GM12878 (cell line): ENCODE data around the gene NR3C1. TPM values are rescaled to one million over a fixed set of nuclear protein-coding genes. Genes with fewer than 3 reads are reported as not detected.

Experiments used
- ATAC-seq: fragments of 200-7000 bp; cut with Tn5 transposase; 3 replicates; pipeline ENCODE4 v1.9.1; 2020; ENCODE audit warnings: mild to moderate bottlenecking, moderate library complexity
- BruUV-seq: library from RNA; stranded (reverse); fragments of 400-500 nt; replicated peaks from 2 replicates; lab custom pipeline; 2021; lab: Mats Ljungman, UMichigan
- CTCF ChIA-PET: fragments of 300-600 bp; sonication (Branson Sonifier 250); formaldehyde crosslinking; extraction: SDS; loops from one replicate; lab custom pipeline; 2021; ENCODE audit warnings: inconsistent platforms; lab: Yijun Ruan, JAX
- POLR2A ChIA-PET: fragments of 350-600 bp; formaldehyde crosslinking; extraction: SDS; loops from one replicate; lab custom pipeline; 2021; ENCODE audit warnings: inconsistent platforms; lab: Charles Lee
- RAD21 ChIA-PET: fragments of 300-600 bp; sonication (Branson Sonifier 250); formaldehyde crosslinking; loops from one replicate; lab custom pipeline; 2023; ENCODE audit warnings: antibody characterized with exemption; ENCODE audit not compliant: unreplicated experiment; lab: Charles Lee
- SMC1A ChIA-PET: fragments of 300-600 bp; sonication (Branson Sonifier 250); formaldehyde crosslinking; loops from one replicate; lab custom pipeline; 2023; ENCODE audit not compliant: unreplicated experiment, uncharacterized antibody; lab: Charles Lee
- DNase-seq: peaks from one replicate; pipeline ENCODE4 v3.0.0-alpha.2; 2011; ENCODE audit warnings: low read depth, low spot score
- FAIRE-seq: peaks from 3 replicates; lab custom pipeline; 2011; peaks lifted over from hg19 to GRCh38; lab: Jason Lieb, UNC
- H2AFZ ChIP-seq: 2 replicates; pipeline ENCODE4 v1.6.0; 2011; ENCODE audit warnings: low read depth, low read length, control low read depth; ENCODE audit not compliant: control insufficient read depth
- H3K27ac ChIP-seq: 2 replicates; pipeline ENCODE4 v1.5.1; 2011; ENCODE audit warnings: control low read depth; ENCODE audit not compliant: control insufficient read depth, insufficient read depth
- H3K27me3 ChIP-seq, 2 experiments: replicated peaks in 1 of 2; 2 replicates each; pipeline versions ENCODE4 v1.6.0 to v1.6.1; 2011; ENCODE audit warnings: low read length in 1 of 2; ENCODE audit not compliant: control insufficient read depth in 2 of 2, insufficient read depth in 2 of 2
- H3K36me3 ChIP-seq, 2 experiments: 2 replicates each; pipeline ENCODE4 v1.5.1; 2011; ENCODE audit warnings: low read length in 1 of 2; ENCODE audit not compliant: control insufficient read depth in 2 of 2, insufficient read depth in 2 of 2
- H3K4me1 ChIP-seq: 2 replicates; pipeline ENCODE4 v1.6.1; 2011; ENCODE audit warnings: mild to moderate bottlenecking, low read length, moderate library complexity, mixed read lengths; ENCODE audit not compliant: control insufficient read depth, insufficient read depth
- H3K4me2 ChIP-seq: 2 replicates; pipeline ENCODE4 v1.6.0; 2011; ENCODE audit warnings: control low read depth; ENCODE audit not compliant: control insufficient read depth, insufficient read depth
- H3K4me3 ChIP-seq: fragments of 200-600 bp; sonication (generic); 2 replicates; pipeline ENCODE4 v1.5.1; 2016
- H3K79me2 ChIP-seq: 2 replicates; pipeline ENCODE4 v1.6.0; 2011; ENCODE audit warnings: low read length; ENCODE audit not compliant: control insufficient read depth, insufficient read depth
- H3K9ac ChIP-seq: 2 replicates; pipeline ENCODE4 v1.8.0; 2011; ENCODE audit warnings: low read length, control low read depth, mixed read lengths; ENCODE audit not compliant: control insufficient read depth, insufficient read depth
- H3K9me3 ChIP-seq: replicated peaks from 3 replicates; pipeline ENCODE4 v1.5.1; 2011; ENCODE audit warnings: mild to moderate bottlenecking, low read length; ENCODE audit not compliant: control insufficient read depth, insufficient read depth
- H4K20me1 ChIP-seq: 2 replicates; pipeline ENCODE4 v1.6.0; 2011; ENCODE audit not compliant: control insufficient read depth, insufficient read depth
- BACH1 ChIP-seq: fragments of 450-650 bp; IDR thresholded peaks from 2 replicates; pipeline ENCODE4 v1.6.1; 2017; ENCODE audit warnings: mild to moderate bottlenecking, borderline replicate concordance
- BCL3 ChIP-seq: IDR thresholded peaks from 2 replicates; pipeline ENCODE4 v1.6.1; 2011; ENCODE audit warnings: borderline replicate concordance, low read depth, mild to moderate bottlenecking, moderate library complexity, low read length; ENCODE audit not compliant: insufficient read depth, poor library complexity, severe bottlenecking
- CHD2 ChIP-seq: IDR thresholded peaks from 2 replicates; pipeline ENCODE4 v1.6.1; 2011; ENCODE audit warnings: low read depth, low read length, improper control_type of control experiment, borderline replicate concordance
- CREM ChIP-seq: IDR thresholded peaks from 2 replicates; pipeline ENCODE4 v1.6.1; 2014; ENCODE audit warnings: antibody characterized with exemption, low read depth
- FOXK2 ChIP-seq: fragments of 450-650 bp; IDR thresholded peaks from 2 replicates; pipeline ENCODE4 v1.6.1; 2017; ENCODE audit warnings: mild to moderate bottlenecking, moderate library complexity
- HDGF ChIP-seq: fragments of 450-650 bp; IDR thresholded peaks from 2 replicates; pipeline ENCODE4 v1.6.1; 2016; ENCODE audit warnings: antibody characterized with exemption
- KAT2A ChIP-seq: conservative IDR thresholded peaks from 2 replicates; pipeline ENCODE4 v1.6.1; 2011; ENCODE audit warnings: low read depth, low read length; ENCODE audit not compliant: control insufficient read depth
- MYC ChIP-seq: IDR thresholded peaks from 2 replicates; pipeline ENCODE4 v1.6.1; 2011; ENCODE audit warnings: mild to moderate bottlenecking, low read length, moderate library complexity, inconsistent platforms; ENCODE audit not compliant: insufficient read depth, insufficient replicate concordance, insufficient read length, severe bottlenecking
- NBN ChIP-seq: fragments of 450-650 bp; IDR thresholded peaks from 2 replicates; pipeline ENCODE4 v1.6.1; 2016
- PKNOX1 ChIP-seq: fragments of 450-650 bp; IDR thresholded peaks from 2 replicates; pipeline ENCODE4 v1.6.1; 2016; ENCODE audit warnings: mild to moderate bottlenecking
- POLR2A ChIP-seq: IDR thresholded peaks from 2 replicates; pipeline ENCODE4 v1.6.1; 2011; ENCODE audit warnings: low read depth, mild to moderate bottlenecking, low read length
- PRDM15 ChIP-seq: fragments of 450-650 bp; formaldehyde crosslinking; IDR thresholded peaks from 2 replicates; pipeline ENCODE4 v1.4.0; 2020; ENCODE audit warnings: mild to moderate bottlenecking, moderate library complexity
- RELB ChIP-seq: fragments of 450-650 bp; IDR thresholded peaks from 2 replicates; pipeline ENCODE4 v1.6.1; 2017; ENCODE audit warnings: low read depth, mild to moderate bottlenecking, moderate library complexity
- SUZ12 ChIP-seq: fragments of 200-600 bp; sonication (generic); IDR thresholded peaks from one replicate; pipeline ENCODE4 v1.6.1; 2018; ENCODE audit warnings: antibody characterized with exemption, mild to moderate bottlenecking; ENCODE audit not compliant: unreplicated experiment
- ZBTB33 ChIP-seq: fragments of 450-650 bp; IDR thresholded peaks from 2 replicates; pipeline ENCODE4 v1.6.1; 2017; ENCODE audit warnings: mild to moderate bottlenecking
- WGBS: methylation state at CpG from one replicate; pipeline ENCODE4 v1.1.6; 2016; ENCODE audit warnings: low lambda C conversion rate; ENCODE audit not compliant: insufficient replicate concordance, insufficient coverage; ENCODE audit errors: missing lambda C conversion rate; 5-methylcytosine and 5-hydroxymethylcytosine counted together
- in situ Hi-C: fragments of 300-500 bp; cut with MboI; formaldehyde crosslinking; loops from 9 replicates; pipeline ENCODE4 v1.14.3; 2018; ENCODE audit warnings: mixed read lengths
- intact Hi-C: fragments of 100-400 bp; cut with micrococcal nuclease; formaldehyde crosslinking; loops from one replicate; pipeline ENCODE4 v1.14.2; 2022; ENCODE audit not compliant: unreplicated experiment
- polyA plus RNA-seq, 11 experiments: library from polyadenylated mRNA; depleted of rRNA in 4 of 11; unstranded in 6 of 11; stranded (reverse) in 5 of 11; fragments of >200 nt; fragmentation: Nextera tagmentation in 4 of 11; fragmentation: Illumina TruSeq in 1 of 11; extraction: Ambion mirVana in 4 of 11; extraction: Trizol in 1 of 11; gene quantifications; 1 replicate in 1 of 11; 2 replicates in 10 of 11; pipeline versions ENCODE4 v1.2.1 to v1.2.3, GENCODE V29; 2011 to 2016; ENCODE audit warnings: inconsistent platforms in 2 of 11, missing spikeins in 2 of 11, low read depth in 1 of 11
- total RNA-seq, 4 experiments: library from RNA; depleted of rRNA in 3 of 4; stranded (reverse); fragments of >200 nt in 3 of 4; fragmentation: Illumina TruSeq in 1 of 4; extraction: Trizol in 1 of 4; gene quantifications; 2 replicates each; pipeline versions ENCODE4 v1.2.1 to v1.2.3, GENCODE V29; 2013 to 2021

NR3C1 gene
- total and polyA plus RNA-seq, 10 of the 15 experiments (the other 5 are each of a cell fraction or from before 2014, with no cell fraction given), result 49.7 to 141 (median 109) TPM

- intact Hi-C loops, result no loop called here
- in situ Hi-C loops, result no loop called here
- POLR2A ChIA-PET, result interaction anchor here (0.7 kb wide), 1 partner anchor 9 kb away, joined by 4 read pairs; no protein-coding TSS in a partner anchor
- BruUV-seq, result no TSS peak
- no peak overlapping the region for H3K9ac ChIP-seq
- H3K4me3 ChIP-seq, result no peak overlapping the region
- 56% methylated on average over 3 of the region's 3 CpGs for WGBS
- no peak overlapping the region for H3K27ac ChIP-seq
- H3K36me3 ChIP-seq, result no peaks in the 10 kb centered on the region
- no peak overlapping the region for H3K4me2 ChIP-seq
- DNase-seq (no peak), FAIRE-seq (no peak), ATAC-seq (no peak)
- SMC1A ChIA-PET, result interaction anchor here (0.7 to 6.2 kb wide), 7 partner anchors 8 to 46 kb away, joined by 3 to 60 read pairs (median 4); no protein-coding TSS in a partner anchor
- peaks cover 22% of the 10 kb centered on the region for H3K4me1 ChIP-seq
- no peaks in the 10 kb centered on the region for H4K20me1 ChIP-seq
- H3K9me3 ChIP-seq, result peaks cover 1% of the 10 kb centered on the region; the same call in 2 of the 3 replicates
- CTCF ChIA-PET, result no interaction called here
- H3K79me2 ChIP-seq, result no peaks in the 10 kb centered on the region
- H2AFZ ChIP-seq, result no peak overlapping the region
- RAD21 ChIA-PET, result interaction anchor here (1.1 kb wide), 1 partner anchor 66 kb away, joined by 3 read pairs; no protein-coding TSS in a partner anchor
- H3K27me3 ChIP-seq, result no peaks in the 10 kb centered on the region
- TF ChIP-seq CREM, result no peak
- no peak for TF ChIP-seq NBN
- no peak for TF ChIP-seq PKNOX1
- TF ChIP-seq HDGF, result no peak
- no peak for TF ChIP-seq POLR2A
- TF ChIP-seq FOXK2, result no peak
- TF ChIP-seq BACH1, result no peak
- TF ChIP-seq CHD2, result no peak
- TF ChIP-seq KAT2A, result no peak
- no peak for TF ChIP-seq RELB
- no peak for TF ChIP-seq SUZ12
- no peak for TF ChIP-seq ZBTB33
- TF ChIP-seq MYC, result no peak
- TF ChIP-seq BCL3, result no peak
- TF ChIP-seq PRDM15 (CRISPR knock-in tag), result no peak
Measured at GRCh38 chr5:143248391-143248790, 155.1 kb downstream of the NR3C1 start.
